GM06990 (cell line): ENCODE results near the gene COL9A3.

Experiments used
- DNase-seq: peaks from one replicate; pipeline ENCODE4 v3.0.0-alpha.2; 2011; ENCODE audit not compliant: insufficient read length; ENCODE audit errors: extremely low read depth
- H3K27me3 ChIP-seq: replicated peaks from 2 replicates; pipeline ENCODE4 v1.6.0; 2011; ENCODE audit warnings: low read length; ENCODE audit not compliant: control insufficient read depth, insufficient read depth
- H3K36me3 ChIP-seq: 2 replicates; pipeline ENCODE4 v1.5.1; 2011; ENCODE audit warnings: low read length; ENCODE audit not compliant: control insufficient read depth, insufficient read depth
- H3K4me3 ChIP-seq: replicated peaks from 2 replicates; pipeline ENCODE4 v1.5.1; 2011; ENCODE audit warnings: low read depth, mild to moderate bottlenecking, control low read depth, low read length
- CTCF ChIP-seq: IDR thresholded peaks from 2 replicates; pipeline ENCODE4 v1.5.1; 2011; ENCODE audit warnings: low read length, control low read depth, mild to moderate bottlenecking, inconsistent platforms; ENCODE audit not compliant: insufficient read depth, poor library complexity, severe bottlenecking

COL9A3 gene

GRCh38 chr20:62888910-62889309 is 72.1 kb downstream of the COL9A3 start:
- H3K36me3 ChIP-seq, result peaks cover 55% of the 10 kb centered on the region
- no peak overlapping the region for H3K4me3 ChIP-seq
- TF ChIP-seq CTCF, result no peak
- no peaks in the 10 kb centered on the region for H3K27me3 ChIP-seq
- DNase-seq, result no peak

GRCh38 chr20:62889411-62889810 is 72.6 kb downstream of the COL9A3 start:
- Histone ChIP-seq H3K36me3 (peaks cover 58% of the 10 kb centered on the region), H3K27me3 (no peaks in the 10 kb centered on the region), H3K4me3 (no peak overlapping the region)
- no peak for TF ChIP-seq CTCF
- DNase-seq, result no peak

- H3K36me3 ChIP-seq, result peaks cover 58% of the 10 kb centered on the region
- DNase-seq, result no peak
- no peak overlapping the region for H3K4me3 ChIP-seq
- no peak for TF ChIP-seq CTCF
- no peaks in the 10 kb centered on the region for H3K27me3 ChIP-seq
Measured at GRCh38 chr20:62889871-62890270, 73.0 kb downstream of the COL9A3 start.

GRCh38 chr20:62890444-62890843 is 73.6 kb downstream of the COL9A3 start:
- no peak for DNase-seq
- H3K4me3 ChIP-seq, result no peak overlapping the region
- H3K27me3 ChIP-seq, result no peaks in the 10 kb centered on the region
- TF ChIP-seq CTCF, result no peak
- H3K36me3 ChIP-seq, result peaks cover 58% of the 10 kb centered on the region
